PC-3 (cell line): ENCODE data around the gene CDHR3.

Source experiments
- EZH2 ChIP-seq: fragments of 300-600 bp; sonication (generic); IDR thresholded peaks from one replicate; pipeline ENCODE4 v1.6.1; 2017; ENCODE audit warnings: antibody characterized with exemption, mild to moderate bottlenecking, low read length; ENCODE audit not compliant: unreplicated experiment
- TF ChIP-seq, protein P1 (sequence below): fragments of 300-600 bp; sonication (generic); conservative IDR thresholded peaks from 2 replicates; pipeline ENCODE4 v1.5.1; 2017; ENCODE audit warnings: antibody characterized with exemption, low read depth, mild to moderate bottlenecking, low read length

DNA sequence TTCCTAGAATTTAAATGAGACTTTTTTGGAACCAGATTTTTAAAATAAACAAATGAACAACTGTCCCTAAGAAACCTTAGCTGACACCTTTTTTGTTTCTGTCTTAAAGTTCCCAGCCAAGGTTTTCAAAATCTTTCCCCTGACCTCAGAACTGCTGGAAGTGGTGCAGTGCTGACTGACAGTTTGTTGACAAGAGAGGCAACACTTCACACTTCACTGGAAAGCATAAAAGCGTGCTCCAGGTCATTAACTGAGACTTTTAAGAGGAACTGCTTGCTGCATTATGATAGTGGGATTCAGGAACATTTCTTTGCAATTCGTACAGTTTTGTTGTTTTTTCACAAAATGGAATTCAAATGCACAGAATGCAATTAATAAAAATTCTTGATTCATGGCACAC, 112.9 kb downstream of the CDHR3 start:
- TF ChIP-seq, protein P1, sequence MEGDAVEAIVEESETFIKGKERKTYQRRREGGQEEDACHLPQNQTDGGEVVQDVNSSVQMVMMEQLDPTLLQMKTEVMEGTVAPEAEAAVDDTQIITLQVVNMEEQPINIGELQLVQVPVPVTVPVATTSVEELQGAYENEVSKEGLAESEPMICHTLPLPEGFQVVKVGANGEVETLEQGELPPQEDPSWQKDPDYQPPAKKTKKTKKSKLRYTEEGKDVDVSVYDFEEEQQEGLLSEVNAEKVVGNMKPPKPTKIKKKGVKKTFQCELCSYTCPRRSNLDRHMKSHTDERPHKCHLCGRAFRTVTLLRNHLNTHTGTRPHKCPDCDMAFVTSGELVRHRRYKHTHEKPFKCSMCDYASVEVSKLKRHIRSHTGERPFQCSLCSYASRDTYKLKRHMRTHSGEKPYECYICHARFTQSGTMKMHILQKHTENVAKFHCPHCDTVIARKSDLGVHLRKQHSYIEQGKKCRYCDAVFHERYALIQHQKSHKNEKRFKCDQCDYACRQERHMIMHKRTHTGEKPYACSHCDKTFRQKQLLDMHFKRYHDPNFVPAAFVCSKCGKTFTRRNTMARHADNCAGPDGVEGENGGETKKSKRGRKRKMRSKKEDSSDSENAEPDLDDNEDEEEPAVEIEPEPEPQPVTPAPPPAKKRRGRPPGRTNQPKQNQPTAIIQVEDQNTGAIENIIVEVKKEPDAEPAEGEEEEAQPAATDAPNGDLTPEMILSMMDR, result no peak
- no peak for TF ChIP-seq EZH2
